Mucosa of descending colon (tissue), 3 donors: ENCODE results near the gene CDK14. TPM values are rescaled to one million over a fixed set of nuclear protein-coding genes. Genes with fewer than 3 reads are reported as not detected.

Source experiments
- ATAC-seq: fragments of 200-7000 bp; cut with Tn5 transposase; one replicate; pipeline ENCODE4 v1.9.1; 2020; ENCODE audit warnings: mild to moderate bottlenecking, moderate library complexity
- DNase-seq, 3 donors: peaks; one replicate each; pipeline ENCODE4 v3.0.0-alpha.2; 2020
- H3K36me3 ChIP-seq: fragments of 200-600 bp; one replicate; pipeline ENCODE4 v1.8.0; 2021; ENCODE audit warnings: low read depth, mild to moderate bottlenecking
- H3K4me1 ChIP-seq: fragments of 200-600 bp; one replicate; pipeline ENCODE4 v1.8.0; 2021; ENCODE audit warnings: low read depth, mild to moderate bottlenecking
- H3K4me3 ChIP-seq: fragments of 200-600 bp; one replicate; pipeline ENCODE4 v1.8.0; 2021; ENCODE audit warnings: mild to moderate bottlenecking
- H3K9me3 ChIP-seq: fragments of 200-600 bp; one replicate; pipeline ENCODE4 v1.8.0; 2021; ENCODE audit warnings: mild to moderate bottlenecking
- CTCF ChIP-seq: fragments of 200-600 bp; IDR thresholded peaks from one replicate; pipeline ENCODE4 v1.8.0; 2022; ENCODE audit warnings: antibody characterized with exemption, mild to moderate bottlenecking
- intact Hi-C, 2 donors: fragments of 100-400 bp; cut with DNase I in 1 of 2; cut with micrococcal nuclease in 1 of 2; formaldehyde crosslinking; loops; one replicate each; pipeline versions ENCODE4 v1.11.0 to v1.11.1; 2022; cut with DNase I, micrococcal nuclease
- total RNA-seq, 3 donors: library from RNA; stranded (reverse); fragmentation: NEBNext Ultra II Directional in 2 of 3; extraction: Animal tissue kit (Norgen Biotek cat#: 25700) in 2 of 3; gene quantifications; one replicate each; pipeline versions ENCODE4 v1.2.1 to v1.2.4, GENCODE V29; 2021 to 2023
- donor health status: DM: no; HTN: no; CAD: no; lungs with moderate emphysema.
- donor health status: DM: no; HTN: no; CAD: no.
- donor health status: DM: no; HTN: yes; CAD: no.

Gene CDK14
- total RNA-seq, 3 donors from 2014 or later = 5.4 to 24.4 (median 5.6) TPM

- H3K4me3 ChIP-seq = no peak overlapping the region
- no peak for TF ChIP-seq CTCF
- no peaks in the 10 kb centered on the region for H3K9me3 ChIP-seq
- intact Hi-C loops = no loop called here
- no peaks in the 10 kb centered on the region for H3K4me1 ChIP-seq
- no peaks in the 10 kb centered on the region for H3K36me3 ChIP-seq
- ATAC-seq = no peak
- no peak for DNase-seq
These were observed 408.9 kb downstream of the CDK14 start for GRCh38 chr7:91005024-91005423.

- intact Hi-C loops = no loop called here
- H3K4me3 ChIP-seq = no peak overlapping the region
- no peak for TF ChIP-seq CTCF
- H3K4me1 ChIP-seq = no peaks in the 10 kb centered on the region
- DNase-seq = no peak
- H3K9me3 ChIP-seq = no peaks in the 10 kb centered on the region
- H3K36me3 ChIP-seq = no peaks in the 10 kb centered on the region
- no peak for ATAC-seq
These were observed 409.7 kb downstream of the CDK14 start for GRCh38 chr7:91005841-91006240.

- Histone ChIP-seq H3K4me1 (no peaks in the 10 kb centered on the region), H3K9me3 (no peaks in the 10 kb centered on the region), H3K36me3 (no peaks in the 10 kb centered on the region), H3K4me3 (no peak overlapping the region)
- TF ChIP-seq CTCF = no peak
- no peak for ATAC-seq
- no peak for DNase-seq
- intact Hi-C loops = no loop called here
These were observed 411.2 kb downstream of the CDK14 start for GRCh38 chr7:91007371-91007770.

- ATAC-seq (no peak), DNase-seq (no peak)
- Histone ChIP-seq H3K4me3 (no peak overlapping the region), H3K9me3 (no peaks in the 10 kb centered on the region), H3K36me3 (no peaks in the 10 kb centered on the region), H3K4me1 (no peaks in the 10 kb centered on the region)
- TF ChIP-seq CTCF = no peak
- intact Hi-C loops = no loop called here
These were observed 417.0 kb downstream of the CDK14 start for GRCh38 chr7:91013078-91013477.

- Histone ChIP-seq H3K9me3 (no peaks in the 10 kb centered on the region), H3K4me3 (no peak overlapping the region), H3K36me3 (no peaks in the 10 kb centered on the region), H3K4me1 (no peaks in the 10 kb centered on the region)
- no peak for DNase-seq
- no peak for ATAC-seq
- TF ChIP-seq CTCF = no peak
- intact Hi-C loops = no loop called here
These were observed 423.7 kb downstream of the CDK14 start for GRCh38 chr7:91019686-91020385.
